T-cell (primary cell): ENCODE data around the gene TOMM40. TPM values are rescaled to one million over a fixed set of nuclear protein-coding genes. Genes with fewer than 3 reads are reported as not detected.
"Not testable (repeated sequence)": the region's sequence is repeated elsewhere in the genome, so short reads cannot be mapped to it uniquely, and the experiment has no call there.

Source experiments
- ATAC-seq, 4 experiments: fragments of 200-7000 bp in 3 of 4; fragments of 150-1000 bp in 1 of 4; cut with Tn5 transposase; replicated peaks in 1 of 4; 1 replicate in 3 of 4; 2 replicates in 1 of 4; pipeline ENCODE4 v1.10.0; 2021; ENCODE audit warnings: moderate library complexity in 3 of 4, mild to moderate bottlenecking in 2 of 4, moderate number of reproducible peaks in 1 of 4
- CTCF ChIA-PET, 2 donors: fragments of 300-600 bp; sonication (Branson Sonifier 250); formaldehyde crosslinking; loops; one replicate each; lab custom pipeline; 2022; ENCODE audit warnings: antibody characterized with exemption in 2 of 2; lab: Charles Lee
- POLR2A ChIA-PET, 2 donors: fragments of 300-600 bp; sonication (Branson Sonifier 250); formaldehyde crosslinking; loops; one replicate each; lab custom pipeline; 2022; ENCODE audit warnings: antibody characterized with exemption in 2 of 2; lab: Charles Lee
- DNase-seq, 35 experiments: peaks; one replicate each; pipeline versions ENCODE4 v3.0.0 to v3.0.0-alpha.2; 2013 to 2023
- H3K27ac ChIP-seq: one replicate; pipeline ENCODE4 v1.5.1; 2013; ENCODE audit warnings: low read length
- H3K27me3 ChIP-seq, 2 experiments: replicated peaks in 1 of 2; 1 replicate in 1 of 2; 2 replicates in 1 of 2; pipeline versions ENCODE4 v1.6.1 to v1.7.0; 2013; ENCODE audit warnings: low read length in 1 of 2, mixed read lengths in 1 of 2; ENCODE audit not compliant: control insufficient read depth in 2 of 2, insufficient read depth in 2 of 2; ENCODE audit errors: extremely low read depth in 1 of 2
- H3K36me3 ChIP-seq, 2 donors: 1 replicate in 1 of 2; 2 replicates in 1 of 2; pipeline versions ENCODE4 v1.6.1 to v1.7.0; 2013; ENCODE audit warnings: low read length in 1 of 2; ENCODE audit not compliant: control insufficient read depth in 2 of 2, insufficient read depth in 1 of 2; ENCODE audit errors: extremely low read depth in 1 of 2
- H3K4me1 ChIP-seq, 2 experiments: 1 replicate in 1 of 2; 2 replicates in 1 of 2; pipeline versions ENCODE4 v1.6.1 to v1.7.0; 2013; ENCODE audit warnings: low read length in 2 of 2, mixed read lengths in 1 of 2; ENCODE audit not compliant: insufficient read depth in 2 of 2, control insufficient read depth in 1 of 2; ENCODE audit errors: extremely low read depth in 1 of 2
- H3K4me3 ChIP-seq, 2 donors: 1 replicate in 1 of 2; 2 replicates in 1 of 2; pipeline versions ENCODE4 v1.5.1 to v1.7.0; 2013; ENCODE audit warnings: mild to moderate bottlenecking in 2 of 2, low read length in 1 of 2, moderate library complexity in 1 of 2; ENCODE audit not compliant: control insufficient read depth in 1 of 2; ENCODE audit errors: extremely low read depth in 1 of 2
- H3K9me3 ChIP-seq: 2 replicates; pipeline ENCODE4 v1.7.0; 2013
- H3K27ac Mint-ChIP-seq, 2 donors: one replicate each; pipeline ENCODE4 v1.8.0; 2020 to 2021; ENCODE audit warnings: mild to moderate bottlenecking in 2 of 2, mixed read lengths in 2 of 2
- H3K27me3 Mint-ChIP-seq, 2 donors: one replicate each; pipeline ENCODE4 v1.8.0; 2021 to 2022; ENCODE audit warnings: mixed read lengths in 2 of 2
- H3K36me3 Mint-ChIP-seq: one replicate; pipeline ENCODE4 v1.8.0; 2021; ENCODE audit warnings: mixed read lengths
- H3K4me1 Mint-ChIP-seq, 3 donors: one replicate each; pipeline ENCODE4 v1.8.0; 2020 to 2022; ENCODE audit warnings: mixed read lengths in 3 of 3, mild to moderate bottlenecking in 1 of 3
- H3K4me3 Mint-ChIP-seq, 3 donors: one replicate each; pipeline ENCODE4 v1.8.0; 2020 to 2022; ENCODE audit warnings: mild to moderate bottlenecking in 3 of 3, mixed read lengths in 3 of 3, moderate library complexity in 3 of 3
- H3K9me3 Mint-ChIP-seq, 3 donors: one replicate each; pipeline ENCODE4 v1.8.0; 2020 to 2022; ENCODE audit warnings: mixed read lengths in 3 of 3
- WGBS: methylation state at CpG from one replicate; pipeline ENCODE4 v1.1.5; 2013; ENCODE audit warnings: missing lambda C conversion rate; ENCODE audit not compliant: insufficient coverage; 5-methylcytosine and 5-hydroxymethylcytosine counted together
- total RNA-seq, 35 experiments: library from RNA in 6 of 35; stranded (reverse) in 6 of 35; fragments of 120-200 nt in 1 of 35; gene quantifications; one replicate each; pipeline versions ENCODE4 v1.2.1 to v1.2.4 and lab custom pipeline; 2013 to 2026

TOMM40 gene
- total RNA-seq, 5 donors from 2014 or later (not counting 1 experiment from before 2014, with no cell fraction given), result 32.1 to 47.5 (median 41.5) TPM

- ChIA-PET POLR2A (interaction anchor here in 1 of 2 donors (0.5 kb wide), 1 partner anchor 85 kb away, joined by 3 read pairs; no protein-coding TSS in a partner anchor), CTCF (no interaction called here)
- Mint-ChIP-seq H3K4me3 (no peak overlapping the region), H3K36me3 (no peaks in the 10 kb centered on the region), H3K27ac (no peak overlapping the region), H3K4me1 (peaks cover 9 to 13% (median 9%) of the 10 kb centered on the region in 3 donors), H3K27me3 (peaks cover 3 to 4% of the 10 kb centered on the region in 2 donors), H3K9me3 (no peaks in the 10 kb centered on the region)
- Histone ChIP-seq H3K27ac (no peak overlapping the region), H3K9me3 (no peaks in the 10 kb centered on the region), H3K4me1 (peaks cover 3 to 9% of the 10 kb centered on the region in 2 experiments), H3K27me3 (peaks cover 0 to 11% of the 10 kb centered on the region in 2 experiments), H3K4me3 (no peak overlapping the region), H3K36me3 (no peaks in the 10 kb centered on the region)
- ATAC-seq (no peak), DNase-seq (no peak)
- 100% methylated on average over 1 of the region's 6 CpGs for WGBS
Observed at GRCh38 chr19:44886141-44886540, 4.9 kb upstream of the TOMM40 start.

GRCh38 chr19:44887648-44888047, 3.4 kb upstream of the TOMM40 start:
- POLR2A ChIA-PET, result no interaction called here
- Mint-ChIP-seq H3K4me3 (peak overlapping the region in 1 of 3 donors; percentile 29), H3K27me3 (peaks cover 0 to 2% of the 10 kb centered on the region in 2 donors), H3K4me1 (peaks cover 20 to 24% (median 21%) of the 10 kb centered on the region in 3 donors), H3K36me3 (peaks cover 2% of the 10 kb centered on the region), H3K9me3 (no peaks in the 10 kb centered on the region), H3K27ac (no peak overlapping the region)
- no peaks in the 10 kb centered on the region for H3K9me3 ChIP-seq
- 86% methylated on average over 4 of the region's 4 CpGs for WGBS
- no peak for ATAC-seq
- H3K27me3 ChIP-seq, result peaks cover 0 to 5% of the 10 kb centered on the region in 2 experiments
- peaks cover 11 to 22% of the 10 kb centered on the region in 2 experiments for H3K4me1 ChIP-seq
- no peak for DNase-seq
- H3K36me3 ChIP-seq, result peaks cover 0 to 1% of the 10 kb centered on the region in 2 donors
- no peak overlapping the region for H3K4me3 ChIP-seq
- H3K27ac ChIP-seq, result no peak overlapping the region
- CTCF ChIA-PET, result no interaction called here

- POLR2A ChIA-PET, H3K27me3 Mint-ChIP-seq, H3K9me3 ChIP-seq, H3K27ac ChIP-seq, H3K36me3 Mint-ChIP-seq, DNase-seq, CTCF ChIA-PET, ATAC-seq, H3K27ac Mint-ChIP-seq, H3K9me3 Mint-ChIP-seq, H3K4me3 ChIP-seq, H3K27me3 ChIP-seq, H3K36me3 ChIP-seq: not testable (repeated sequence)
- WGBS, result 97% methylated on average over 3 of the region's 5 CpGs
- peak overlapping the region in 2 of 3 donors; percentile 7 to 65 for H3K4me3 Mint-ChIP-seq
- H3K4me1 ChIP-seq, result peaks cover 11 to 24% of the 10 kb centered on the region in 2 experiments
- peaks cover 25 to 31% (median 26%) of the 10 kb centered on the region in 3 donors for H3K4me1 Mint-ChIP-seq
Observed at GRCh38 chr19:44888335-44888734, 2.7 kb upstream of the TOMM40 start.

GRCh38 chr19:44889830-44890365, 1.2 kb upstream of the TOMM40 start:
- Histone ChIP-seq H3K4me3 (peak overlapping the region; percentile 70 to 79), H3K36me3 (peaks cover 0 to 21% of the 10 kb centered on the region in 2 donors), H3K27ac (peak overlapping the region; percentile 98), H3K4me1 (peaks cover 11 to 24% of the 10 kb centered on the region in 2 experiments), H3K27me3 (no peaks in the 10 kb centered on the region), H3K9me3 (no peaks in the 10 kb centered on the region)
- DNase-seq (no peak), ATAC-seq (no peak)
- ChIA-PET CTCF (interaction anchor here in 1 of 2 donors (0.7 to 1.1 kb wide), 6 partner anchors 42 to 288 kb away, joined by 3 to 5 read pairs (median 4); partner anchors contain the start of genes BLOC1S3, CLPTM1 and TRAPPC6A), POLR2A (interaction anchor here in 1 of 2 donors (0.6 kb wide), 1 partner anchor 149 kb away, joined by 8 read pairs; no protein-coding TSS in a partner anchor)
- H3K27ac Mint-ChIP-seq, result peak overlapping the region; percentile 90 to 94
- no peaks in the 10 kb centered on the region for H3K9me3 Mint-ChIP-seq
- H3K4me1 Mint-ChIP-seq, result peaks cover 25 to 34% (median 26%) of the 10 kb centered on the region in 3 donors
- H3K36me3 Mint-ChIP-seq, result peaks cover 18% of the 10 kb centered on the region
- H3K4me3 Mint-ChIP-seq, result peak overlapping the region; percentile 77 to 87 (median 80)
- H3K27me3 Mint-ChIP-seq, result no peaks in the 10 kb centered on the region
- 66% methylated on average over 17 of the region's 17 CpGs for WGBS

GRCh38 chr19:44890366-44891015, 563 bp upstream of the TOMM40 start:
- H3K9me3 Mint-ChIP-seq, result no peaks in the 10 kb centered on the region
- Histone ChIP-seq H3K27ac (peak overlapping the region; percentile 98), H3K9me3 (no peaks in the 10 kb centered on the region), H3K4me1 (peaks cover 11 to 24% of the 10 kb centered on the region in 2 experiments), H3K4me3 (peak overlapping the region; percentile 70 to 79), H3K36me3 (peaks cover 0 to 26% of the 10 kb centered on the region in 2 donors), H3K27me3 (no peaks in the 10 kb centered on the region)
- ChIA-PET CTCF (interaction anchor here in 1 of 2 donors (0.7 to 1.1 kb wide), 6 partner anchors 42 to 288 kb away, joined by 3 to 5 read pairs (median 4); partner anchors contain the start of genes BLOC1S3, CLPTM1 and TRAPPC6A), POLR2A (interaction anchor here in 1 of 2 donors (0.6 kb wide), 1 partner anchor 149 kb away, joined by 8 read pairs; no protein-coding TSS in a partner anchor)
- WGBS, result under 1% methylated on average over 40 of the region's 40 CpGs
- H3K27me3 Mint-ChIP-seq, result no peaks in the 10 kb centered on the region
- peak overlapping the region; percentile 90 to 94 for H3K27ac Mint-ChIP-seq
- peaks cover 25 to 34% (median 26%) of the 10 kb centered on the region in 3 donors for H3K4me1 Mint-ChIP-seq
- H3K36me3 Mint-ChIP-seq, result peaks cover 20% of the 10 kb centered on the region
- peak; percentile 82 to 84 (median 82) for ATAC-seq
- peak overlapping the region; percentile 77 to 87 (median 80) for H3K4me3 Mint-ChIP-seq
- DNase-seq, result peak in 23 of 35 experiments; percentile 99 to 100 (median 100)

- Mint-ChIP-seq H3K27ac (peak overlapping the region in 1 of 2 donors; percentile 70), H3K4me1 (peaks cover 25 to 34% (median 26%) of the 10 kb centered on the region in 3 donors), H3K4me3 (peak overlapping the region; percentile 77 to 88 (median 86)), H3K36me3 (peaks cover 32% of the 10 kb centered on the region), H3K27me3 (no peaks in the 10 kb centered on the region), H3K9me3 (no peaks in the 10 kb centered on the region)
- no peaks in the 10 kb centered on the region for H3K27me3 ChIP-seq
- ChIA-PET CTCF (no interaction called here), POLR2A (no interaction called here)
- H3K4me1 ChIP-seq, result peaks cover 11 to 24% of the 10 kb centered on the region in 2 experiments
- no peak overlapping the region for H3K27ac ChIP-seq
- H3K36me3 ChIP-seq, result peaks cover 0 to 47% of the 10 kb centered on the region in 2 donors
- ATAC-seq, result no peak
- DNase-seq, result no peak
- WGBS, result 96% methylated on average over 7 of the region's 7 CpGs
- H3K9me3 ChIP-seq, result no peaks in the 10 kb centered on the region
- no peak overlapping the region for H3K4me3 ChIP-seq
Observed at GRCh38 chr19:44892932-44893331, 1.9 kb downstream of the TOMM40 start.
